ENCODE results near the gene ZC2HC1B.
"Not testable (repeated sequence)": the region's sequence is repeated elsewhere in the genome, so short reads cannot be mapped to it uniquely, and the experiment has no call there.

Gene ZC2HC1B

GRCh38 chr6:143863771-143864170 lies 503 bp upstream of the ZC2HC1B start:
- Histone ChIP-seq H3K9ac (ENCODE audit: low read depth, low read length, poor library complexity) (no peak overlapping the region), H2BK120ac (ENCODE audit: low read depth, low read length) (no peak overlapping the region), H4K91ac (ENCODE audit: low read depth, low read length, poor library complexity) (no peak overlapping the region), H3K9me3 (replicated peaks in 1 of 2; ENCODE audit: control insufficient read depth in 2 of 2, insufficient read depth in 1 of 2, low read depth in 1 of 2, low read length in 2 of 2) (no peaks in the 10 kb centered on the region), H3K14ac (ENCODE audit: low read length) (no peak overlapping the region), H3K4me2 (ENCODE audit: insufficient read depth, low read length, poor library complexity, severe bottlenecking) (no peak overlapping the region), H3K27ac (replicated peaks; ENCODE audit: low read length) (no peak overlapping the region), H2AK5ac (ENCODE audit: low read depth, low read length) (no peak overlapping the region), H3K36me3 (replicated peaks in 1 of 2; ENCODE audit: control insufficient read depth in 2 of 2, insufficient read depth in 2 of 2, low read length in 2 of 2) (peaks cover 7 to 75% of the 10 kb centered on the region in 2 donors), H3K27me3 (ENCODE audit: control insufficient read depth in 3 of 3, insufficient read depth in 3 of 3, low read depth in 1 of 3, low read length in 3 of 3) (no peaks in the 10 kb centered on the region), H3K4me3 (ENCODE audit: low read length in 2 of 2) (no peak overlapping the region), H4K8ac (ENCODE audit: low read depth, low read length) (no peak overlapping the region), H2AFZ (ENCODE audit: low read length) (no peak overlapping the region), H2BK12ac (ENCODE audit: low read length) (no peak overlapping the region), H3K79me1 (ENCODE audit: low read depth, low read length) (no peaks in the 10 kb centered on the region), H2BK5ac (ENCODE audit: low read length) (no peak overlapping the region), H3K4ac (ENCODE audit: low read length) (no peak overlapping the region), H3K18ac (ENCODE audit: low read length) (no peak overlapping the region), H3K4me1 (ENCODE audit: control insufficient read depth in 2 of 2, insufficient read depth in 1 of 2, low read depth in 1 of 2, low read length in 2 of 2) (no peaks in the 10 kb centered on the region), H2BK15ac (ENCODE audit: low read length) (no peak overlapping the region), H3K23ac (ENCODE audit: low read depth, low read length, poor library complexity) (no peak overlapping the region)
- no peak for DNase-seq (ENCODE audit: low spot score)
- WGBS, 2 donors (ENCODE audit: extremely low coverage in 2 of 2, insufficient read length in 2 of 2, insufficient replicate concordance in 1 of 2), result no CpG with 5 or more reads among the region's 2 CpGs

DNA sequence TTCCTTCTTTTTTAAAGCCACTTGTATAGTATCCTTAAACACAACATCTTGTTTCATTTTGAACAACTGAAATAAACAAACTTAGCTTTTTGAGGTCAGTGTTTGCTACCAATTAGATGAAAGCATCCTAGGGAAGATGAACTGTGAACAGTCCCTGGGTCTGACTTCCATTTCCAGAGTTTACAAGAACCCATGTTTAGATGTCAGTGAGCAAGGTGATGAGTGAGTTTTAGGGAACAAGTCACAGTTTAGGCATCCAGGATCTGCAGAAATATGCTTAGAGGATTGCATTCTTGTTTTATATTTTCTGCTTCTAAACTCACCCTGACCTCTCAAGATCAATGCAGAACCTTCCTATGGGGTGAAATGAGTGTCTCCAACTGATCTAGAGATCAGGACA lies 3.0 kb downstream of the ZC2HC1B start:
- Histone ChIP-seq H3K4me3 (ENCODE audit: low read length in 2 of 2) (no peak overlapping the region), H3K27ac (replicated peaks; ENCODE audit: low read length) (no peak overlapping the region), H3K4me1 (ENCODE audit: control insufficient read depth in 2 of 2, insufficient read depth in 1 of 2, low read depth in 1 of 2, low read length in 2 of 2) (no peaks in the 10 kb centered on the region)

GRCh38 chr6:143868808-143869207 lies 4.5 kb downstream of the ZC2HC1B start:
- H2AFZ ChIP-seq (ENCODE audit: low read length); H3K4me1 ChIP-seq (ENCODE audit: control insufficient read depth in 2 of 2, insufficient read depth in 1 of 2, low read depth in 1 of 2, low read length in 2 of 2); DNase-seq (ENCODE audit: low spot score); H2BK15ac ChIP-seq (ENCODE audit: low read length); H2BK12ac ChIP-seq (ENCODE audit: low read length); H3K23ac ChIP-seq (ENCODE audit: low read depth, low read length, poor library complexity); H2BK120ac ChIP-seq (ENCODE audit: low read depth, low read length); H3K4ac ChIP-seq (ENCODE audit: low read length); H4K8ac ChIP-seq (ENCODE audit: low read depth, low read length); H3K14ac ChIP-seq (ENCODE audit: low read length); H3K18ac ChIP-seq (ENCODE audit: low read length); H3K4me3 ChIP-seq (ENCODE audit: low read length in 2 of 2); H3K4me2 ChIP-seq (ENCODE audit: insufficient read depth, low read length, poor library complexity, severe bottlenecking); H3K9me3 ChIP-seq (replicated peaks in 1 of 2; ENCODE audit: control insufficient read depth in 2 of 2, insufficient read depth in 1 of 2, low read depth in 1 of 2, low read length in 2 of 2); H3K9ac ChIP-seq (ENCODE audit: low read depth, low read length, poor library complexity); H2AK5ac ChIP-seq (ENCODE audit: low read depth, low read length); H2BK5ac ChIP-seq (ENCODE audit: low read length); H4K91ac ChIP-seq (ENCODE audit: low read depth, low read length, poor library complexity); H3K79me1 ChIP-seq (ENCODE audit: low read depth, low read length); H3K27ac ChIP-seq (replicated peaks; ENCODE audit: low read length); H3K27me3 ChIP-seq (ENCODE audit: control insufficient read depth in 3 of 3, insufficient read depth in 3 of 3, low read depth in 1 of 3, low read length in 3 of 3): not testable (repeated sequence)
- WGBS, 2 donors (ENCODE audit: extremely low coverage in 2 of 2, insufficient read length in 2 of 2, insufficient replicate concordance in 1 of 2), result no CpG with 5 or more reads among the region's 3 CpGs
- peaks cover 0 to 25% of the 10 kb centered on the region in 2 donors for H3K36me3 ChIP-seq (replicated peaks in 1 of 2; ENCODE audit: control insufficient read depth in 2 of 2, insufficient read depth in 2 of 2, low read length in 2 of 2)

More for the DNA sequence above, 3.0 kb downstream of the ZC2HC1B start:
- H3K27me3 ChIP-seq (ENCODE audit: control insufficient read depth in 3 of 3, insufficient read depth in 3 of 3, low read depth in 1 of 3, low read length in 3 of 3), result no peaks in the 10 kb centered on the region
- no peak overlapping the region for H3K14ac ChIP-seq (ENCODE audit: low read length)
- no peak overlapping the region for H2BK12ac ChIP-seq (ENCODE audit: low read length)
- H3K36me3 ChIP-seq (replicated peaks in 1 of 2; ENCODE audit: control insufficient read depth in 2 of 2, insufficient read depth in 2 of 2, low read length in 2 of 2), result peaks cover 0 to 40% of the 10 kb centered on the region in 2 donors
- H2AFZ ChIP-seq (ENCODE audit: low read length), result no peak overlapping the region
- H4K8ac ChIP-seq (ENCODE audit: low read depth, low read length), result no peak overlapping the region
- no peak overlapping the region for H3K18ac ChIP-seq (ENCODE audit: low read length)
- no peaks in the 10 kb centered on the region for H3K9me3 ChIP-seq (replicated peaks in 1 of 2; ENCODE audit: control insufficient read depth in 2 of 2, insufficient read depth in 1 of 2, low read depth in 1 of 2, low read length in 2 of 2)
- no peak overlapping the region for H3K4ac ChIP-seq (ENCODE audit: low read length)
- H2AK5ac ChIP-seq (ENCODE audit: low read depth, low read length), result no peak overlapping the region
- no peak overlapping the region for H2BK5ac ChIP-seq (ENCODE audit: low read length)
- no peak overlapping the region for H4K91ac ChIP-seq (ENCODE audit: low read depth, low read length, poor library complexity)
- H2BK120ac ChIP-seq (ENCODE audit: low read depth, low read length), result no peak overlapping the region
- no peaks in the 10 kb centered on the region for H3K79me1 ChIP-seq (ENCODE audit: low read depth, low read length)
- no peak overlapping the region for H2BK15ac ChIP-seq (ENCODE audit: low read length)
- H3K4me2 ChIP-seq (ENCODE audit: insufficient read depth, low read length, poor library complexity, severe bottlenecking), result no peak overlapping the region
- H3K23ac ChIP-seq (ENCODE audit: low read depth, low read length, poor library complexity), result no peak overlapping the region
- H3K9ac ChIP-seq (ENCODE audit: low read depth, low read length, poor library complexity), result no peak overlapping the region
- DNase-seq (ENCODE audit: low spot score), result no peak

DNA sequence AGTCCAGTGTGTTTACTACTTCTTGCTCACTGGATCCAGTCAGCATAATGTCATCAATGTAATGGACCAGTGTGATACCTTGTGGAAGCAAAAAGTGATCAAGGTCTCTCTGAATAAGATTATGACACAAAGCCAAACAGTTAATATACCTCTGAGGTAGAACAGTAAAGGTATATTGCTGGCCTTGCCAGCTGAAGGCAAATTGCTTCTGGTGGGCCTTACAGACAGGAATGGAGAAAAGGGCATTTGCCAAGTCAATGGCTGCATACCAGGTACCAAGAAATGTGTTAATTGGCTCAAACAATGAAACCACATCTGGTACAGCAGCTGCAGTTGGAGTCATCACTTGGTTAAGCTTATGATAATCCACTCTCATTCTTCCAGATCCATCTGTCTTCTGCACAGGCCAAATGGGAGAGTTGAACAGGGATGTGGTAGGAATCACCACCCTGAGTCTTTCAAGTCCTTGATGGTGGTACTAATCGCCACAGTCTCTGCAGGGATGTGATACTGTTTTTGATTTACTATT lies 7.0 kb downstream of the ZC2HC1B start:
- WGBS, 2 donors (ENCODE audit: extremely low coverage in 2 of 2, insufficient read length in 2 of 2, insufficient replicate concordance in 1 of 2), result no CpG with 5 or more reads among the region's 1 CpG
- H2BK5ac ChIP-seq (ENCODE audit: low read length); H3K36me3 ChIP-seq (replicated peaks in 1 of 2; ENCODE audit: control insufficient read depth in 2 of 2, insufficient read depth in 2 of 2, low read length in 2 of 2); H3K4me2 ChIP-seq (ENCODE audit: insufficient read depth, low read length, poor library complexity, severe bottlenecking); H3K18ac ChIP-seq (ENCODE audit: low read length); H3K27me3 ChIP-seq (ENCODE audit: control insufficient read depth in 3 of 3, insufficient read depth in 3 of 3, low read depth in 1 of 3, low read length in 3 of 3); H3K4me3 ChIP-seq (ENCODE audit: low read length in 2 of 2); H2AFZ ChIP-seq (ENCODE audit: low read length); H3K4ac ChIP-seq (ENCODE audit: low read length); H3K9me3 ChIP-seq (replicated peaks in 1 of 2; ENCODE audit: control insufficient read depth in 2 of 2, insufficient read depth in 1 of 2, low read depth in 1 of 2, low read length in 2 of 2); H3K14ac ChIP-seq (ENCODE audit: low read length); H4K91ac ChIP-seq (ENCODE audit: low read depth, low read length, poor library complexity); DNase-seq (ENCODE audit: low spot score); H2AK5ac ChIP-seq (ENCODE audit: low read depth, low read length); H2BK15ac ChIP-seq (ENCODE audit: low read length); H3K4me1 ChIP-seq (ENCODE audit: control insufficient read depth in 2 of 2, insufficient read depth in 1 of 2, low read depth in 1 of 2, low read length in 2 of 2); H3K23ac ChIP-seq (ENCODE audit: low read depth, low read length, poor library complexity); H2BK120ac ChIP-seq (ENCODE audit: low read depth, low read length); H3K79me1 ChIP-seq (ENCODE audit: low read depth, low read length); H3K9ac ChIP-seq (ENCODE audit: low read depth, low read length, poor library complexity); H4K8ac ChIP-seq (ENCODE audit: low read depth, low read length); H2BK12ac ChIP-seq (ENCODE audit: low read length); H3K27ac ChIP-seq (replicated peaks; ENCODE audit: low read length): not testable (repeated sequence)
